Gastrocnemius medialis (tissue), 4 donors: ENCODE data around the gene RRP8. TPM values are rescaled to one million over a fixed set of nuclear protein-coding genes. Genes with fewer than 3 reads are reported as not detected.

Experiments used
- ATAC-seq, 2 donors: fragments of 150-250 bp; one replicate each; pipeline ENCODE4 v1.9.1; 2016
- DNase-seq, 2 donors: peaks; one replicate each; pipeline ENCODE4 v3.0.0-alpha.2; 2019
- H3K27ac ChIP-seq, 4 donors: fragments of 200-600 bp; sonication (generic); 1 replicate in 1 of 4; 2 replicates in 3 of 4; pipeline ENCODE4 v1.5.1; 2016 to 2018; ENCODE audit warnings: mild to moderate bottlenecking in 2 of 4, moderate library complexity in 1 of 4
- H3K27me3 ChIP-seq, 3 donors: fragments of 200-600 bp; sonication (generic) in 2 of 3; 1 replicate in 1 of 3; 2 replicates in 2 of 3; pipeline versions ENCODE4 v1.5.1 to v1.6.0; 2016 to 2019; ENCODE audit warnings: mild to moderate bottlenecking in 1 of 3, moderate library complexity in 1 of 3
- H3K36me3 ChIP-seq, 2 donors: fragments of 200-600 bp; sonication (generic) in 1 of 2; one replicate each; pipeline ENCODE4 v1.5.1; 2017 to 2018
- H3K4me1 ChIP-seq, 2 donors: fragments of 200-600 bp; sonication (generic) in 1 of 2; one replicate each; pipeline ENCODE4 v1.5.1; 2016 to 2017; ENCODE audit warnings: mild to moderate bottlenecking in 2 of 2
- H3K4me3 ChIP-seq, 4 donors: fragments of 200-600 bp; sonication (generic) in 3 of 4; 1 replicate in 1 of 4; 2 replicates in 3 of 4; pipeline ENCODE4 v1.5.1; 2016 to 2019; ENCODE audit warnings: mild to moderate bottlenecking in 2 of 4
- H3K9me3 ChIP-seq, 3 donors: fragments of 200-600 bp; sonication (generic) in 2 of 3; 1 replicate in 1 of 3; 2 replicates in 2 of 3; pipeline ENCODE4 v1.5.1; 2016 to 2019
- CTCF ChIP-seq, 5 experiments: fragments of 450-650 bp in 3 of 5; fragments of 200-600 bp in 2 of 5; sonication (generic) in 2 of 5; IDR thresholded peaks in 4 of 5; conservative IDR thresholded peaks in 1 of 5; 1 replicate in 4 of 5; 2 replicates in 1 of 5; pipeline ENCODE4 v1.5.1; 2016 to 2019; ENCODE audit warnings: antibody characterized with exemption in 5 of 5, mild to moderate bottlenecking in 3 of 5, moderate library complexity in 3 of 5
- POLR2A ChIP-seq, 2 donors: fragments of 450-650 bp; IDR thresholded peaks; one replicate each; pipeline ENCODE4 v1.6.1; 2017; ENCODE audit warnings: antibody characterized with exemption in 2 of 2, mild to moderate bottlenecking in 2 of 2, moderate library complexity in 2 of 2
- in situ Hi-C, 4 donors: fragments of 200-750 bp; cut with MboI; loops; one replicate each; pipeline versions ENCODE4 v1.15.0 to v1.8.0; 2017; ENCODE audit warnings: low sequenced_read_pairs in 4 of 4
- intact Hi-C: fragments of 100-400 bp; cut with DNase I; formaldehyde crosslinking; loops from one replicate; pipeline ENCODE4 v1.15.1; 2023; ENCODE audit warnings: low total_unique reads
- total RNA-seq, 4 donors: library from RNA; depleted of rRNA; stranded (reverse); fragments of >200 nt; gene quantifications; one replicate each; pipeline versions ENCODE4 v1.1.0 to v1.2.3, GENCODE V29; 2016

The RRP8 gene
- total RNA-seq, 4 donors from 2014 or later: 10.9 to 25.7 (median 14.9) TPM

GRCh38 chr11:6565325-6565724 is 38.1 kb downstream of the RRP8 start:
- in situ Hi-C loops: no loop called here

GRCh38 chr11:6563667-6564066 is 39.7 kb downstream of the RRP8 start:
- in situ Hi-C loops: no loop called here
- TF ChIP-seq POLR2A (IDR thresholded peaks at IDR 0.05) (no peak), CTCF (IDR thresholded peaks at IDR 0.05 in 4 of 5, conservative IDR thresholded peaks at IDR 0.05 in 1 of 5) (no peak)
- intact Hi-C loops: no loop called here
- Histone ChIP-seq H3K27ac (no peak overlapping the region), H3K4me3 (no peak overlapping the region), H3K9me3 (no peaks in the 10 kb centered on the region), H3K4me1 (peaks cover 28 to 37% of the 10 kb centered on the region in 2 donors), H3K36me3 (peaks cover 0 to 4% of the 10 kb centered on the region in 2 donors), H3K27me3 (no peaks in the 10 kb centered on the region)
- ATAC-seq (no peak), DNase-seq (no peak)

More at GRCh38 chr11:6565325-6565724, 38.1 kb downstream of the RRP8 start:
- peaks cover 0 to 4% of the 10 kb centered on the region in 2 donors for H3K36me3 ChIP-seq
- H3K4me3 ChIP-seq: no peak overlapping the region
- no peak for ATAC-seq
- H3K27ac ChIP-seq: no peak overlapping the region
- no peak for TF ChIP-seq CTCF (IDR thresholded peaks at IDR 0.05 in 4 of 5, conservative IDR thresholded peaks at IDR 0.05 in 1 of 5)
- no peak for TF ChIP-seq POLR2A (IDR thresholded peaks at IDR 0.05)
- no peak for DNase-seq
- H3K9me3 ChIP-seq: no peaks in the 10 kb centered on the region
- intact Hi-C loops: no loop called here
- H3K27me3 ChIP-seq: no peaks in the 10 kb centered on the region
- H3K4me1 ChIP-seq: peaks cover 19 to 28% of the 10 kb centered on the region in 2 donors

- in situ Hi-C loops: no loop called here
- no peaks in the 10 kb centered on the region for H3K27me3 ChIP-seq
- DNase-seq: no peak
- H3K9me3 ChIP-seq: no peaks in the 10 kb centered on the region
- TF ChIP-seq POLR2A (IDR thresholded peaks at IDR 0.05) (no peak), CTCF (IDR thresholded peaks at IDR 0.05 in 4 of 5, conservative IDR thresholded peaks at IDR 0.05 in 1 of 5) (no peak)
- peaks cover 0 to 4% of the 10 kb centered on the region in 2 donors for H3K36me3 ChIP-seq
- H3K27ac ChIP-seq: no peak overlapping the region
- ATAC-seq: no peak
- H3K4me3 ChIP-seq: no peak overlapping the region
- peaks cover 23 to 33% of the 10 kb centered on the region in 2 donors for H3K4me1 ChIP-seq
- intact Hi-C loops: no loop called here
Measured at GRCh38 chr11:6563121-6563619, 40.2 kb downstream of the RRP8 start.

- Histone ChIP-seq H3K4me3 (no peak overlapping the region), H3K27ac (no peak overlapping the region), H3K4me1 (peaks cover 13 to 15% of the 10 kb centered on the region in 2 donors), H3K27me3 (no peaks in the 10 kb centered on the region), H3K9me3 (no peaks in the 10 kb centered on the region), H3K36me3 (peaks cover 0 to 4% of the 10 kb centered on the region in 2 donors)
- in situ Hi-C loops (no loop called here), intact Hi-C loops (no loop called here)
- TF ChIP-seq CTCF (IDR thresholded peaks at IDR 0.05 in 4 of 5, conservative IDR thresholded peaks at IDR 0.05 in 1 of 5): no peak
- TF ChIP-seq POLR2A (IDR thresholded peaks at IDR 0.05): no peak
- DNase-seq: no peak
- ATAC-seq: no peak
Measured at GRCh38 chr11:6561288-6561687, 42.1 kb downstream of the RRP8 start.

GRCh38 chr11:6559369-6559768 is 44.0 kb downstream of the RRP8 start:
- no peaks in the 10 kb centered on the region for H3K9me3 ChIP-seq
- H3K4me1 ChIP-seq: peaks cover 13 to 14% of the 10 kb centered on the region in 2 donors
- ATAC-seq (peak; percentile 72 to 76), DNase-seq (no peak)
- no peak overlapping the region for H3K4me3 ChIP-seq
- TF ChIP-seq POLR2A (IDR thresholded peaks at IDR 0.05) (no peak), CTCF (IDR thresholded peaks at IDR 0.05 in 4 of 5, conservative IDR thresholded peaks at IDR 0.05 in 1 of 5) (no peak)
- H3K27me3 ChIP-seq: no peaks in the 10 kb centered on the region
- no peaks in the 10 kb centered on the region for H3K36me3 ChIP-seq
- intact Hi-C loops: no loop called here
- in situ Hi-C loops: no loop called here
- H3K27ac ChIP-seq: peak overlapping the region in 3 of 4 donors; percentile 2 to 54 (median 20)
